Heart left ventricle (tissue), 13 donors: ENCODE measurements around the gene SF3B5.

ENCODE experiments used
- CTCF ChIP-seq, 12 donors: fragments of 200-600 bp; sonication (generic) in 4 of 12; IDR thresholded peaks; one replicate each; pipeline versions ENCODE4 v1.5.0 to v1.8.0; 2018 to 2022; ENCODE audit warnings: antibody characterized with exemption in 12 of 12, mild to moderate bottlenecking in 5 of 12
- POLR2A ChIP-seq, 2 donors: fragments of 450-650 bp; IDR thresholded peaks; one replicate each; pipeline ENCODE4 v1.6.1; 2017; ENCODE audit warnings: antibody characterized with exemption in 2 of 2, mild to moderate bottlenecking in 2 of 2, moderate library complexity in 2 of 2
- donor health status: ischemic (EF 13 %, LVEDD 7.1; RV severe dilation, severe dysfunction).
- donor health status: DM: no; HTN: yes; CAD: no.
- donor health status: DM: no; HTN: no; CAD: no.
- donor health status: ischemic (EF 25% LVEDD 6.9; RV normal size, moderate dysfunction).
- donor health status: ischemic (EF 25% LVEDD 5.7; RV mildly dilated, moderate dysfunction).
- donor health status: ischemic (EF 35%, LVEDD 5.7; RV mildly dilated, moderate dysfunction).
- donor health status: nonischemic (EF 11% LVEDD 7.7; RV severe dilation, severe dysfunction).
- donor health status: DM: yes; HTN: yes; CAD: no.
- donor health status: PGD.
- donor health status: ischemic (EF 29% LVEDD 5.4; RV normal size, mild dysfunction).
- donor health status: nonischemic (EF 23%, LVEDD 6.1; RV moderate dilation, normal function).

DNA sequence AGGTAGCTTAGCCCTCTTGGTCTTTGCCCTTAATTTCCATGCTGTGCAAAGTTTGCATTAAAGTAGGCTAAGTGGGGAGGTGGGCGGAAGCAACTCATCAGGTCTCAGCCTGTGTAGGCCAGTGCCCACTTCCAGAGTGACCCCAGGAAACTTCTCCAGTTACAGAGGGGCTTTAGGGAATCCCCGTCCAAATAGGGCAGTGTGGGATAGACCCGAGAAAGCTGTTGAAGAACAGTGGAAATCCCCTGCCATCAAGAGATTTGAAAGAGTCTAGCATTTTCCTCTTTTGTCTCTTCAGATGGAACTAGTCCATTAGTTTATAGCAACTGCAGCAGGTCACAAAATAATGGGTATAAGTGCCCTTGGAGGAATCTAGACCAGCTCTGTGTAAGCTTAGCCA lies 20.2 kb downstream of the SF3B5 start:
- TF ChIP-seq CTCF (IDR thresholded peaks at IDR 0.05), result no peak
- no peak for TF ChIP-seq POLR2A (IDR thresholded peaks at IDR 0.05)
